ENCODE measurements around the gene PTP4A2.

PTP4A2 gene

GRCh38 chr1:31923901-31924535, 14.2 kb downstream of the PTP4A2 start:
- WGBS, 2 experiments = 79 to 86% methylated on average over 1 to 2 of the region's 2 CpGs
- H3K27me3 ChIP-seq (ENCODE audit: control insufficient read depth, insufficient read depth, low read length, poor library complexity, severe bottlenecking) = no peaks in the 10 kb centered on the region
- no peaks in the 10 kb centered on the region for H3K9me3 ChIP-seq (ENCODE audit: control insufficient read depth, low read length)
- no peak overlapping the region for H3K4me3 ChIP-seq (ENCODE audit: insufficient read depth, low read depth, low read length)
- no peaks in the 10 kb centered on the region for H3K36me3 ChIP-seq (ENCODE audit: control insufficient read depth, insufficient read depth, low read length)
- no peak overlapping the region for H3K27ac ChIP-seq (ENCODE audit: insufficient read depth, low read depth, low read length, poor library complexity, severe bottlenecking)
- H3K4me1 ChIP-seq (ENCODE audit: control insufficient read depth, insufficient read depth, low read length) = peaks cover 9% of the 10 kb centered on the region

GRCh38 chr1:31920956-31921355, 17.2 kb downstream of the PTP4A2 start:
- Histone ChIP-seq H3K4me3 (ENCODE audit: insufficient read depth, low read depth, low read length) (no peak overlapping the region), H3K27me3 (ENCODE audit: control insufficient read depth, insufficient read depth, low read length, poor library complexity, severe bottlenecking) (no peaks in the 10 kb centered on the region), H3K9me3 (ENCODE audit: control insufficient read depth, low read length) (no peaks in the 10 kb centered on the region), H3K27ac (ENCODE audit: insufficient read depth, low read depth, low read length, poor library complexity, severe bottlenecking) (no peak overlapping the region), H3K4me1 (ENCODE audit: control insufficient read depth, insufficient read depth, low read length) (no peaks in the 10 kb centered on the region), H3K36me3 (ENCODE audit: control insufficient read depth, insufficient read depth, low read length) (no peaks in the 10 kb centered on the region)
- WGBS, 2 experiments = 97 to 99% methylated on average over 2 of the region's 2 CpGs

GRCh38 chr1:31919591-31919990, 18.6 kb downstream of the PTP4A2 start:
- WGBS, 2 experiments = 94 to 96% methylated on average over 10 of the region's 10 CpGs
- Histone ChIP-seq H3K27me3 (ENCODE audit: control insufficient read depth, insufficient read depth, low read length, poor library complexity, severe bottlenecking) (no peaks in the 10 kb centered on the region), H3K27ac (ENCODE audit: insufficient read depth, low read depth, low read length, poor library complexity, severe bottlenecking) (no peak overlapping the region), H3K4me1 (ENCODE audit: control insufficient read depth, insufficient read depth, low read length) (no peaks in the 10 kb centered on the region), H3K9me3 (ENCODE audit: control insufficient read depth, low read length) (no peaks in the 10 kb centered on the region), H3K36me3 (ENCODE audit: control insufficient read depth, insufficient read depth, low read length) (peaks cover 8% of the 10 kb centered on the region), H3K4me3 (ENCODE audit: insufficient read depth, low read depth, low read length) (no peak overlapping the region)

GRCh38 chr1:31915438-31915837, 22.7 kb downstream of the PTP4A2 start:
- no peak overlapping the region for H3K27ac ChIP-seq (ENCODE audit: insufficient read depth, low read depth, low read length, poor library complexity, severe bottlenecking)
- no peaks in the 10 kb centered on the region for H3K9me3 ChIP-seq (ENCODE audit: control insufficient read depth, low read length)
- H3K4me3 ChIP-seq (ENCODE audit: insufficient read depth, low read depth, low read length) = no peak overlapping the region
- H3K36me3 ChIP-seq (ENCODE audit: control insufficient read depth, insufficient read depth, low read length) = peaks cover 19% of the 10 kb centered on the region
- 97 to 99% methylated on average over 3 to 4 of the region's 4 CpGs for WGBS, 2 experiments
- H3K4me1 ChIP-seq (ENCODE audit: control insufficient read depth, insufficient read depth, low read length) = no peaks in the 10 kb centered on the region
- no peaks in the 10 kb centered on the region for H3K27me3 ChIP-seq (ENCODE audit: control insufficient read depth, insufficient read depth, low read length, poor library complexity, severe bottlenecking)

GRCh38 chr1:31913968-31914367, 24.2 kb downstream of the PTP4A2 start:
- WGBS, 2 experiments = 89 to 95% methylated on average over 3 of the region's 3 CpGs
- Histone ChIP-seq H3K27me3 (ENCODE audit: control insufficient read depth, insufficient read depth, low read length, poor library complexity, severe bottlenecking) (no peaks in the 10 kb centered on the region), H3K4me1 (ENCODE audit: control insufficient read depth, insufficient read depth, low read length) (no peaks in the 10 kb centered on the region), H3K4me3 (ENCODE audit: insufficient read depth, low read depth, low read length) (no peak overlapping the region), H3K9me3 (ENCODE audit: control insufficient read depth, low read length) (no peaks in the 10 kb centered on the region), H3K27ac (ENCODE audit: insufficient read depth, low read depth, low read length, poor library complexity, severe bottlenecking) (no peak overlapping the region), H3K36me3 (ENCODE audit: control insufficient read depth, insufficient read depth, low read length) (peaks cover 24% of the 10 kb centered on the region)

GRCh38 chr1:31912839-31913239, 25.3 kb downstream of the PTP4A2 start:
- H3K36me3 ChIP-seq (ENCODE audit: control insufficient read depth, insufficient read depth, low read length) = peaks cover 28% of the 10 kb centered on the region
- H3K27ac ChIP-seq (ENCODE audit: insufficient read depth, low read depth, low read length, poor library complexity, severe bottlenecking) = no peak overlapping the region
- no peaks in the 10 kb centered on the region for H3K4me1 ChIP-seq (ENCODE audit: control insufficient read depth, insufficient read depth, low read length)
- no peaks in the 10 kb centered on the region for H3K9me3 ChIP-seq (ENCODE audit: control insufficient read depth, low read length)
- no peak overlapping the region for H3K4me3 ChIP-seq (ENCODE audit: insufficient read depth, low read depth, low read length)
- no peaks in the 10 kb centered on the region for H3K27me3 ChIP-seq (ENCODE audit: control insufficient read depth, insufficient read depth, low read length, poor library complexity, severe bottlenecking)
- 100% methylated on average over 1 of the region's 1 CpG; no CpG with 5 or more reads in 1 of the 2 experiments for WGBS, 2 experiments

GRCh38 chr1:31911994-31912780, 26.0 kb downstream of the PTP4A2 start:
- Histone ChIP-seq H3K36me3 (ENCODE audit: control insufficient read depth, insufficient read depth, low read length) (peaks cover 33% of the 10 kb centered on the region), H3K9me3 (ENCODE audit: control insufficient read depth, low read length) (no peaks in the 10 kb centered on the region), H3K4me3 (ENCODE audit: insufficient read depth, low read depth, low read length) (no peak overlapping the region), H3K27ac (ENCODE audit: insufficient read depth, low read depth, low read length, poor library complexity, severe bottlenecking) (no peak overlapping the region), H3K4me1 (ENCODE audit: control insufficient read depth, insufficient read depth, low read length) (no peaks in the 10 kb centered on the region), H3K27me3 (ENCODE audit: control insufficient read depth, insufficient read depth, low read length, poor library complexity, severe bottlenecking) (no peaks in the 10 kb centered on the region)
- 60 to 95% methylated on average over 1 to 2 of the region's 2 CpGs for WGBS, 2 experiments

- peaks cover 34% of the 10 kb centered on the region for H3K36me3 ChIP-seq (ENCODE audit: control insufficient read depth, insufficient read depth, low read length)
- H3K4me1 ChIP-seq (ENCODE audit: control insufficient read depth, insufficient read depth, low read length) = no peaks in the 10 kb centered on the region
- WGBS, 2 experiments = 96% methylated on average over 2 of the region's 2 CpGs
Observed at GRCh38 chr1:31910933-31911332, 27.2 kb downstream of the PTP4A2 start.

GRCh38 chr1:31909691-31910090, 28.5 kb downstream of the PTP4A2 start:
- Histone ChIP-seq H3K27ac (ENCODE audit: insufficient read depth, low read depth, low read length, poor library complexity, severe bottlenecking) (no peak overlapping the region), H3K4me1 (ENCODE audit: control insufficient read depth, insufficient read depth, low read length) (no peaks in the 10 kb centered on the region), H3K27me3 (ENCODE audit: control insufficient read depth, insufficient read depth, low read length, poor library complexity, severe bottlenecking) (no peaks in the 10 kb centered on the region), H3K4me3 (ENCODE audit: insufficient read depth, low read depth, low read length) (no peak overlapping the region), H3K9me3 (ENCODE audit: control insufficient read depth, low read length) (no peaks in the 10 kb centered on the region), H3K36me3 (ENCODE audit: control insufficient read depth, insufficient read depth, low read length) (peaks cover 26% of the 10 kb centered on the region)
- WGBS, 2 experiments = 89 to 100% methylated on average over 1 of the region's 1 CpG

More at GRCh38 chr1:31910933-31911332, 27.2 kb downstream of the PTP4A2 start:
- no peak overlapping the region for H3K27ac ChIP-seq (ENCODE audit: insufficient read depth, low read depth, low read length, poor library complexity, severe bottlenecking)
- H3K9me3 ChIP-seq (ENCODE audit: control insufficient read depth, low read length) = no peaks in the 10 kb centered on the region
- H3K27me3 ChIP-seq (ENCODE audit: control insufficient read depth, insufficient read depth, low read length, poor library complexity, severe bottlenecking) = no peaks in the 10 kb centered on the region
- H3K4me3 ChIP-seq (ENCODE audit: insufficient read depth, low read depth, low read length) = no peak overlapping the region

- WGBS, 2 experiments = 91 to 100% methylated on average over 1 to 2 of the region's 2 CpGs
- Histone ChIP-seq H3K27me3 (ENCODE audit: control insufficient read depth, insufficient read depth, low read length, poor library complexity, severe bottlenecking) (no peaks in the 10 kb centered on the region), H3K27ac (ENCODE audit: insufficient read depth, low read depth, low read length, poor library complexity, severe bottlenecking) (no peak overlapping the region), H3K36me3 (ENCODE audit: control insufficient read depth, insufficient read depth, low read length) (peaks cover 15% of the 10 kb centered on the region), H3K9me3 (ENCODE audit: control insufficient read depth, low read length) (no peaks in the 10 kb centered on the region), H3K4me3 (ENCODE audit: insufficient read depth, low read depth, low read length) (no peak overlapping the region), H3K4me1 (ENCODE audit: control insufficient read depth, insufficient read depth, low read length) (no peaks in the 10 kb centered on the region)
Observed at GRCh38 chr1:31906557-31906956, 31.6 kb downstream of the PTP4A2 start.
